ENCODE data around the gene IFIT2. TPM values are rescaled to one million over a fixed set of nuclear protein-coding genes. Genes with fewer than 3 reads are reported as not detected.

The IFIT2 gene
- total RNA-seq, 1 experiment from 2014 or later: 1.0 TPM

GRCh38 chr10:89335226-89335625 lies 33.4 kb downstream of the IFIT2 start:
- no peak for DNase-seq (ENCODE audit: low read depth, low spot score)
- no peak overlapping the region for H3K4me2 ChIP-seq (ENCODE audit: low read length)
- no peak overlapping the region for H3K27ac ChIP-seq (ENCODE audit: low read depth, low read length)
- H4K20me1 ChIP-seq (ENCODE audit: insufficient read depth): no peaks in the 10 kb centered on the region
- no peak overlapping the region for H2AFZ ChIP-seq (ENCODE audit: low read depth, low read length, poor library complexity, severe bottlenecking)
- BruUV-seq (replicated peaks): no TSS peak
- H3K9ac ChIP-seq (ENCODE audit: low read length): no peak overlapping the region
- CTCF ChIA-PET: interaction anchor here (0.7 kb wide), 1 partner anchor 38 kb away, joined by 3 read pairs; no protein-coding TSS in a partner anchor
- TF ChIP-seq ZBTB33 (IDR thresholded peaks at IDR 0.05; ENCODE audit: extremely low read depth, insufficient replicate concordance, low read length) (no peak), REST (IDR thresholded peaks at IDR 0.05; ENCODE audit: low read depth) (no peak), RAD21 (IDR thresholded peaks at IDR 0.05; ENCODE audit: low read depth) (no peak), MAX (IDR thresholded peaks at IDR 0.05) (no peak)
- POLR2A ChIA-PET: no interaction called here
- H3K36me3 ChIP-seq (ENCODE audit: control insufficient read depth in 1 of 2, insufficient read depth in 2 of 2, low read length in 2 of 2): no peaks in the 10 kb centered on the region
- no peak overlapping the region for H3K4me3 ChIP-seq (replicated peaks in 1 of 2; ENCODE audit: low read depth in 1 of 2, low read length in 2 of 2)
- intact Hi-C loops (cut with micrococcal nuclease): no loop called here
- H3K9me3 ChIP-seq (ENCODE audit: control insufficient read depth in 1 of 2, insufficient read depth in 1 of 2, low read depth in 1 of 2, low read length in 2 of 2): no peaks in the 10 kb centered on the region
- RAD21 ChIA-PET (ENCODE audit: low non-redundant PET in 1 of 2, low total read pairs in 2 of 2, uncharacterized antibody in 2 of 2, unreplicated experiment in 2 of 2): no interaction called here
- H3K9me2 ChIP-seq (ENCODE audit: insufficient read depth): no peaks in the 10 kb centered on the region
- H3K27me3 ChIP-seq (ENCODE audit: insufficient read depth, low read length): no peaks in the 10 kb centered on the region
- peaks cover 3 to 22% of the 10 kb centered on the region in 2 experiments; a peak in 3 of 4 replicates for H3K4me1 ChIP-seq (ENCODE audit: control insufficient read depth in 1 of 2, insufficient read depth in 2 of 2, low read length in 2 of 2)
- no peaks in the 10 kb centered on the region for H3K79me2 ChIP-seq (ENCODE audit: insufficient read depth, low read length)
- no peak for ATAC-seq

Measured in HCT116 (cell line).